Transverse colon (tissue), 4 donors: Measurements from ENCODE around the gene ZNF784. TPM values are rescaled to one million over a fixed set of nuclear protein-coding genes. Genes with fewer than 3 reads are reported as not detected.
A peak's percentile ranks its signal among the peaks of the same experiment; 100 is the strongest.

Source experiments
- DNase-seq: peaks from one replicate; pipeline ENCODE4 v3.0.0-alpha.2; 2019
- H3K27ac ChIP-seq, 4 donors: fragments of 200-600 bp; sonication (generic); 2 replicates each; pipeline ENCODE4 v1.5.1; 2016 to 2018; ENCODE audit warnings: inconsistent platforms in 4 of 4
- H3K27me3 ChIP-seq: fragments of 200-600 bp; sonication (generic); 2 replicates; pipeline ENCODE4 v1.5.1; 2017; ENCODE audit warnings: inconsistent platforms
- H3K36me3 ChIP-seq, 4 donors: fragments of 200-600 bp; sonication (generic); 2 replicates each; pipeline ENCODE4 v1.5.1; 2017 to 2019; ENCODE audit warnings: inconsistent platforms in 4 of 4
- H3K4me1 ChIP-seq, 4 donors: fragments of 200-600 bp; sonication (generic); 2 replicates each; pipeline ENCODE4 v1.5.1; 2017 to 2020; ENCODE audit warnings: inconsistent platforms in 4 of 4
- H3K4me3 ChIP-seq, 4 donors: fragments of 200-600 bp; sonication (generic); 1 replicate in 1 of 4; 2 replicates in 3 of 4; pipeline versions ENCODE4 v1.5.1 to v1.6.1; 2017 to 2019; ENCODE audit warnings: inconsistent platforms in 4 of 4
- H3K9me3 ChIP-seq, 2 donors: fragments of 200-600 bp; sonication (generic); 2 replicates each; pipeline ENCODE4 v1.5.1; 2017 to 2019; ENCODE audit warnings: inconsistent platforms in 2 of 2
- CTCF ChIP-seq, 5 experiments: fragments of 200-600 bp in 3 of 5; fragments of 450-650 bp in 2 of 5; sonication (generic) in 3 of 5; IDR thresholded peaks; 1 replicate in 2 of 5; 2 replicates in 3 of 5; pipeline ENCODE4 v1.5.1; 2016 to 2017; ENCODE audit warnings: antibody characterized with exemption in 5 of 5, inconsistent platforms in 3 of 5, mild to moderate bottlenecking in 2 of 5, moderate library complexity in 1 of 5
- EP300 ChIP-seq: sonication (generic); formaldehyde crosslinking; IDR thresholded peaks from one replicate; pipeline ENCODE4 v1.6.1; 2017; ENCODE audit warnings: antibody characterized with exemption, low read depth
- POLR2A ChIP-seq: fragments of 450-650 bp; IDR thresholded peaks from one replicate; pipeline ENCODE4 v1.6.1; 2016; ENCODE audit warnings: antibody characterized with exemption, mild to moderate bottlenecking, moderate library complexity
- POLR2AphosphoS5 ChIP-seq, 3 donors: sonication (generic); formaldehyde crosslinking; IDR thresholded peaks; one replicate each; pipeline ENCODE4 v1.6.1; 2016; ENCODE audit warnings: antibody characterized with exemption in 3 of 3
- WGBS, 2 donors: methylation state at CpG; one replicate each; pipeline ENCODE4 v1.1.5; 2018; ENCODE audit warnings: low coverage in 1 of 2; 5-methylcytosine and 5-hydroxymethylcytosine counted together
- in situ Hi-C, 4 donors: fragments of 200-750 bp; cut with MboI; loops; one replicate each; pipeline versions ENCODE4 v1.15.0 to v1.15.1; 2017; ENCODE audit warnings: low sequenced_read_pairs in 3 of 4, low pct_ligation_motif_present in 1 of 4, low pct_unique_long_range_greater_than_20kb in 1 of 4
- intact Hi-C: fragments of 100-400 bp; cut with DNase I; formaldehyde crosslinking; loops from one replicate; pipeline ENCODE4 v1.15.1; 2023; ENCODE audit warnings: low total_unique reads
- total RNA-seq, 4 donors: library from RNA; depleted of rRNA; stranded (reverse); fragments of >200 nt; gene quantifications; one replicate each; pipeline ENCODE4 v1.1.0, GENCODE V29; 2016

The ZNF784 gene
- total RNA-seq, 4 donors from 2014 or later = 11.1 to 27.7 (median 14.5) TPM

GRCh38 chr19:55611983-55612645 lies 12.3 kb downstream of the ZNF784 start:
- 83 to 88% methylated on average over 1 to 3 of the region's 3 CpGs for WGBS, 2 donors
- Histone ChIP-seq H3K4me3 (no peak overlapping the region), H3K27ac (no peak overlapping the region), H3K27me3 (no peaks in the 10 kb centered on the region), H3K9me3 (no peaks in the 10 kb centered on the region), H3K4me1 (peaks cover 0 to 6% (median 0%) of the 10 kb centered on the region in 4 donors), H3K36me3 (peaks cover 0 to 17% (median 6%) of the 10 kb centered on the region in 4 donors)
- no peak for DNase-seq
- in situ Hi-C loops (no loop called here), intact Hi-C loops (loop anchor here (10.0 kb wide), 1 partner anchor 97 kb away; no protein-coding TSS in a partner anchor)
- TF ChIP-seq POLR2AphosphoS5 (IDR thresholded peaks at IDR 0.05) (no peak), CTCF (IDR thresholded peaks at IDR 0.05) (no peak), EP300 (no peak), POLR2A (no peak)

- Histone ChIP-seq H3K4me1 (peaks cover 4 to 13% (median 5%) of the 10 kb centered on the region in 4 donors), H3K27ac (no peak overlapping the region), H3K4me3 (no peak overlapping the region), H3K27me3 (no peaks in the 10 kb centered on the region), H3K36me3 (peaks cover 0 to 14% (median 5%) of the 10 kb centered on the region in 4 donors), H3K9me3 (no peaks in the 10 kb centered on the region)
- no peak for TF ChIP-seq POLR2A
- TF ChIP-seq POLR2AphosphoS5 (IDR thresholded peaks at IDR 0.05) = no peak
- no peak for TF ChIP-seq CTCF (IDR thresholded peaks at IDR 0.05)
- no peak for TF ChIP-seq EP300
- intact Hi-C loops (loop anchor here (10.0 kb wide), 1 partner anchor 97 kb away; no protein-coding TSS in a partner anchor), in situ Hi-C loops (no loop called here)
- no peak for DNase-seq
- 80 to 95% methylated on average over 3 to 15 of the region's 15 CpGs for WGBS, 2 donors
Observed at GRCh38 chr19:55611300-55611982, 12.9 kb downstream of the ZNF784 start.

GRCh38 chr19:55609326-55609725 lies 15.0 kb downstream of the ZNF784 start:
- intact Hi-C loops (loop anchor here (10.0 kb wide), 1 partner anchor 495 kb away; the partner anchor contains the start of gene PPP1R12C), in situ Hi-C loops (loop anchor here in 1 of 4 donors (10.0 kb wide), 1 partner anchor 95 kb away; no protein-coding TSS in a partner anchor)
- no peak for DNase-seq
- Histone ChIP-seq H3K36me3 (no peaks in the 10 kb centered on the region), H3K4me3 (no peak overlapping the region), H3K27ac (no peak overlapping the region), H3K9me3 (no peaks in the 10 kb centered on the region), H3K4me1 (peaks cover 10 to 26% (median 16%) of the 10 kb centered on the region in 4 donors), H3K27me3 (no peaks in the 10 kb centered on the region)
- TF ChIP-seq POLR2AphosphoS5 (IDR thresholded peaks at IDR 0.05) (no peak), EP300 (no peak), POLR2A (no peak), CTCF (IDR thresholded peaks at IDR 0.05) (no peak)
- 95 to 97% methylated on average over 5 of the region's 5 CpGs for WGBS, 2 donors

- in situ Hi-C loops (loop anchor here in 1 of 4 donors (10.0 kb wide), 1 partner anchor 92 kb away; no protein-coding TSS in a partner anchor), intact Hi-C loops (loop anchor here (10.0 kb wide), 1 partner anchor 492 kb away; the partner anchor contains the start of gene PPP1R12C)
- no peak for DNase-seq
- H3K27ac ChIP-seq = peak overlapping the region; percentile 94 to 99 (median 96)
- H3K4me3 ChIP-seq = no peak overlapping the region
- 56 to 72% methylated on average over 6 to 9 of the region's 9 CpGs for WGBS, 2 donors
- TF ChIP-seq EP300 (no peak), CTCF (IDR thresholded peaks at IDR 0.05) (no peak), POLR2A (no peak), POLR2AphosphoS5 (IDR thresholded peaks at IDR 0.05) (no peak)
- H3K27me3 ChIP-seq = no peaks in the 10 kb centered on the region
- peaks cover 12 to 35% (median 19%) of the 10 kb centered on the region in 4 donors for H3K4me1 ChIP-seq
- H3K9me3 ChIP-seq = no peaks in the 10 kb centered on the region
- no peaks in the 10 kb centered on the region for H3K36me3 ChIP-seq
Observed at GRCh38 chr19:55606817-55607216, 17.5 kb downstream of the ZNF784 start.
